ENCODE results near the gene KRT81.

- TF ChIP-seq POLR2A (IDR thresholded peaks at IDR 0.05) = no peak
- no peak for TF ChIP-seq CTCF (IDR thresholded peaks at IDR 0.05)
- no peak for TF ChIP-seq POLR2AphosphoS5 (IDR thresholded peaks at IDR 0.05)
Observed at GRCh38 chr12:52267699-52268098, 23.6 kb downstream of the KRT81 start.

Measured in breast epithelium (tissue), 3 donors.